GM21786 (cell line): ENCODE data around the gene FOXF1.

Experiments
- ATAC-seq: cut with Tn5 transposase; IDR thresholded peaks from one replicate; pipeline ENCODE4 v1.9.1; 2021; ENCODE audit not compliant: unreplicated experiment

Gene FOXF1

GRCh38 chr16:86554599-86554916 lies 44.2 kb downstream of the FOXF1 start:
- no peak for ATAC-seq

GRCh38 chr16:86554917-86555703 lies 44.8 kb downstream of the FOXF1 start, which contains the start of gene MTHFSD:
Gene MTHFSD, minus strand, starts transcription at chr16:86555235. Its CDS starts 51 bp downstream, at chr16:86555184.
- ATAC-seq = peak; percentile 86

- no peak for ATAC-seq
Observed at GRCh38 chr16:86555704-86556075, 45.4 kb downstream of the FOXF1 start.

GRCh38 chr16:86556576-86556975 lies 46.2 kb downstream of the FOXF1 start:
- no peak for ATAC-seq

GRCh38 chr16:86557587-86557986 lies 47.3 kb downstream of the FOXF1 start:
- no peak for ATAC-seq

- no peak for ATAC-seq
Observed at GRCh38 chr16:86558355-86559193, 48.2 kb downstream of the FOXF1 start.

- no peak for ATAC-seq
Observed at GRCh38 chr16:86559802-86560305, 49.5 kb downstream of the FOXF1 start.

GRCh38 chr16:86562356-86562755 lies 52.0 kb downstream of the FOXF1 start:
- no peak for ATAC-seq

- ATAC-seq = peak; percentile 76
Observed at GRCh38 chr16:86563469-86564345, 53.4 kb downstream of the FOXF1 start.
